Hindlimb muscle (tissue), 1 donor: ENCODE data around the gene ETNK1. TPM values are rescaled to one million over a fixed set of nuclear protein-coding genes. Genes with fewer than 3 reads are reported as not detected.
"Not testable (repeated sequence)": the region's sequence is repeated elsewhere in the genome, so short reads cannot be mapped to it uniquely, and the experiment has no call there.

Experiments
- DNase-seq: peaks from one replicate; pipeline ENCODE4 v3.0.0-alpha.2; 2013
- polyA plus RNA-seq: library from polyadenylated mRNA; unstranded; fragments of 120-200 nt; gene quantifications from one replicate; pipeline ENCODE4 v1.2.1, GENCODE V29; 2013; ENCODE audit not compliant: insufficient read length

ETNK1 gene
- polyA plus RNA-seq, 1 donor, result 21.5 TPM

GRCh38 chr12:22689876-22690275, 64.9 kb downstream of the ETNK1 start:
- no peak for DNase-seq

- no peak for DNase-seq
These were observed 66.3 kb downstream of the ETNK1 start for GRCh38 chr12:22691319-22691718.

- DNase-seq, result not testable (repeated sequence)
These were observed 67.5 kb downstream of the ETNK1 start for GRCh38 chr12:22692467-22692866.

- no peak for DNase-seq
These were observed 68.1 kb downstream of the ETNK1 start for GRCh38 chr12:22692964-22693555.

- no peak for DNase-seq
These were observed 73.6 kb downstream of the ETNK1 start for GRCh38 chr12:22698576-22698975.

- not testable (repeated sequence) for DNase-seq
These were observed 74.7 kb downstream of the ETNK1 start for GRCh38 chr12:22699705-22700104.

- DNase-seq, result no peak
These were observed 75.1 kb downstream of the ETNK1 start for GRCh38 chr12:22700106-22700505.

- DNase-seq, result not testable (repeated sequence)
These were observed 76.3 kb downstream of the ETNK1 start for GRCh38 chr12:22701216-22701809.

GRCh38 chr12:22702690-22703089, 77.7 kb downstream of the ETNK1 start:
- DNase-seq, result no peak

- DNase-seq, result no peak
These were observed 84.3 kb downstream of the ETNK1 start for GRCh38 chr12:22709292-22709691.

- DNase-seq, result no peak
These were observed 87.1 kb downstream of the ETNK1 start for GRCh38 chr12:22712083-22712482.

GRCh38 chr12:22715254-22715653, 90.3 kb downstream of the ETNK1 start:
- DNase-seq, result no peak

GRCh38 chr12:22719745-22720144, 94.8 kb downstream of the ETNK1 start:
- DNase-seq, result no peak

- DNase-seq, result no peak
These were observed 97.1 kb downstream of the ETNK1 start for GRCh38 chr12:22722081-22722480.

GRCh38 chr12:22722779-22723178, 97.8 kb downstream of the ETNK1 start:
- no peak for DNase-seq

GRCh38 chr12:22728987-22729386, 104.0 kb downstream of the ETNK1 start:
- DNase-seq, result no peak

- no peak for DNase-seq
These were observed 104.5 kb downstream of the ETNK1 start for GRCh38 chr12:22729431-22729956.

- no peak for DNase-seq
These were observed 105.0 kb downstream of the ETNK1 start for GRCh38 chr12:22729957-22730443.

- no peak for DNase-seq
These were observed 106.3 kb downstream of the ETNK1 start for GRCh38 chr12:22731236-22731635.

GRCh38 chr12:22733756-22734155, 108.8 kb downstream of the ETNK1 start:
- DNase-seq, result no peak

GRCh38 chr12:22738945-22739344, 114.0 kb downstream of the ETNK1 start:
- no peak for DNase-seq
